NCI-H526 treated with DMSO at 0.1 percent for 48 hours (cell line): ENCODE results near the gene ISY1.

ENCODE experiments used
- DNase-seq: peaks from one replicate; lab custom pipeline; 2025; lab: John Stamatoyannopoulos, UW

Gene ISY1

GRCh38 chr3:129087138-129087702, 73.6 kb downstream of the ISY1 start:
- no peak for DNase-seq

GRCh38 chr3:129085818-129086217, 75.0 kb downstream of the ISY1 start:
- no peak for DNase-seq

GRCh38 chr3:129085165-129085715, 75.6 kb downstream of the ISY1 start:
- DNase-seq: no peak

GRCh38 chr3:129084501-129084900, 76.4 kb downstream of the ISY1 start:
- DNase-seq: no peak

GRCh38 chr3:129082026-129082425, 78.8 kb downstream of the ISY1 start:
- no peak for DNase-seq

- no peak for DNase-seq
Observed at GRCh38 chr3:129081503-129081902, 79.4 kb downstream of the ISY1 start.

- no peak for DNase-seq
Observed at GRCh38 chr3:129078510-129078909, 82.4 kb downstream of the ISY1 start.
